ENCODE results near the gene BDH2. TPM values are rescaled to one million over a fixed set of nuclear protein-coding genes. Genes with fewer than 3 reads are reported as not detected.

BDH2 gene
- total RNA-seq = 10 to 100 TPM; 11.2 to 12.2 TPM

- POLR2A ChIA-PET = no interaction called here
- CTCF ChIA-PET = interaction anchor here (0.7 to 1.7 kb wide), 9 partner anchors 11 to 778 kb away, joined by 3 to 5 read pairs (median 3); partner anchors contain the start of gene SLC9B2
Measured at GRCh38 chr4:103099691-103100392, at the start of gene BDH2. TSS of gene BDH2 (minus strand) at chr4:103099834. CDS start at chr4:103096254, 3,580 bp downstream.

- CTCF ChIA-PET = no interaction called here
- POLR2A ChIA-PET = no interaction called here
Measured at GRCh38 chr4:103144926-103145325, 45.3 kb upstream of the BDH2 start.

GRCh38 chr4:103137446-103137827 is 37.8 kb upstream of the BDH2 start:
- CTCF ChIA-PET = no interaction called here
- POLR2A ChIA-PET = no interaction called here

GRCh38 chr4:103136671-103137445 is 37.2 kb upstream of the BDH2 start:
- POLR2A ChIA-PET = no interaction called here
- CTCF ChIA-PET = no interaction called here

- ChIA-PET POLR2A (no interaction called here), CTCF (no interaction called here)
Measured at GRCh38 chr4:103129174-103129573, 29.5 kb upstream of the BDH2 start.

- POLR2A ChIA-PET = no interaction called here
Measured at GRCh38 chr4:103126126-103126525, 26.5 kb upstream of the BDH2 start.

GRCh38 chr4:103123114-103123513 is 23.5 kb upstream of the BDH2 start:
- ChIA-PET POLR2A (no interaction called here), CTCF (no interaction called here)

More at GRCh38 chr4:103126126-103126525, 26.5 kb upstream of the BDH2 start:
- CTCF ChIA-PET = no interaction called here

GRCh38 chr4:103118166-103118565 is 18.5 kb upstream of the BDH2 start:
- CTCF ChIA-PET = interaction anchor here (2.2 kb wide), 1 partner anchor 18 kb away, joined by 5 read pairs; the partner anchor contains the start of gene BDH2

GRCh38 chr4:103111598-103111997 is 12.0 kb upstream of the BDH2 start:
- ChIA-PET CTCF (interaction anchor here (1.3 kb wide), 1 partner anchor 10 kb away, joined by 3 read pairs; no protein-coding TSS in a partner anchor), POLR2A (no interaction called here)

More at GRCh38 chr4:103118166-103118565, 18.5 kb upstream of the BDH2 start:
- POLR2A ChIA-PET = no interaction called here

GRCh38 chr4:103108542-103108941 is 8.9 kb upstream of the BDH2 start:
- ChIA-PET CTCF (no interaction called here), POLR2A (no interaction called here)

- ChIA-PET CTCF (no interaction called here), POLR2A (no interaction called here)
Measured at GRCh38 chr4:103105558-103106356, 6.1 kb upstream of the BDH2 start.

GRCh38 chr4:103104886-103105285 is 5.3 kb upstream of the BDH2 start:
- POLR2A ChIA-PET = no interaction called here
- CTCF ChIA-PET = no interaction called here

- ChIA-PET CTCF (interaction anchor here (0.6 to 1.7 kb wide), 4 partner anchors 10 to 670 kb away, joined by 3 to 5 read pairs (median 4); no protein-coding TSS in a partner anchor), POLR2A (no interaction called here)
Measured at GRCh38 chr4:103100691-103101090, 1.1 kb upstream of the BDH2 start.

GRCh38 chr4:103098756-103099440 is 736 bp downstream of the BDH2 start:
- ChIA-PET CTCF (interaction anchor here (0.7 to 1.5 kb wide), 5 partner anchors 16 to 90 kb away, joined by 3 to 5 read pairs (median 3); partner anchors contain the start of gene SLC9B2), POLR2A (no interaction called here)

GRCh38 chr4:103098341-103098740 is 1.3 kb downstream of the BDH2 start:
- CTCF ChIA-PET = interaction anchor here (0.5 kb wide), 1 partner anchor 33 kb away, joined by 3 read pairs; no protein-coding TSS in a partner anchor
- POLR2A ChIA-PET = no interaction called here

GRCh38 chr4:103097112-103097511 is 2.5 kb downstream of the BDH2 start:
- ChIA-PET CTCF (no interaction called here), POLR2A (no interaction called here)

- ChIA-PET POLR2A (interaction anchor here (1.1 kb wide), 1 partner anchor 334 kb away, joined by 6 read pairs; the partner anchor contains the start of gene MANBA), CTCF (interaction anchor here (0.5 to 0.7 kb wide), 2 partner anchors 16 to 521 kb away, joined by 3 to 4 read pairs; no protein-coding TSS in a partner anchor)
Measured at GRCh38 chr4:103095080-103095479, 4.6 kb downstream of the BDH2 start.

GRCh38 chr4:103092245-103092644 is 7.4 kb downstream of the BDH2 start:
- POLR2A ChIA-PET = no interaction called here
- CTCF ChIA-PET = interaction anchor here (1.3 to 2.2 kb wide), 5 partner anchors 10 to 77 kb away, joined by 3 to 5 read pairs (median 4); no protein-coding TSS in a partner anchor

GRCh38 chr4:103091601-103092223 is 7.9 kb downstream of the BDH2 start:
- ChIA-PET CTCF (interaction anchor here (0.6 to 2.2 kb wide), 8 partner anchors 9 to 643 kb away, joined by 3 to 5 read pairs (median 4); no protein-coding TSS in a partner anchor), POLR2A (interaction anchor here (0.6 kb wide), 1 partner anchor 45 kb away, joined by 4 read pairs; no protein-coding TSS in a partner anchor)
